Measurements from ENCODE around the gene IKZF4. TPM values are rescaled to one million over a fixed set of nuclear protein-coding genes. Genes with fewer than 3 reads are reported as not detected.
"Not testable (repeated sequence)": the region's sequence is repeated elsewhere in the genome, so short reads cannot be mapped to it uniquely, and the experiment has no call there.

The IKZF4 gene
- total RNA-seq, 4 donors from 2014 or later, result 2.4 to 5.8 (median 3.4) TPM

- TF ChIP-seq, protein P1, sequence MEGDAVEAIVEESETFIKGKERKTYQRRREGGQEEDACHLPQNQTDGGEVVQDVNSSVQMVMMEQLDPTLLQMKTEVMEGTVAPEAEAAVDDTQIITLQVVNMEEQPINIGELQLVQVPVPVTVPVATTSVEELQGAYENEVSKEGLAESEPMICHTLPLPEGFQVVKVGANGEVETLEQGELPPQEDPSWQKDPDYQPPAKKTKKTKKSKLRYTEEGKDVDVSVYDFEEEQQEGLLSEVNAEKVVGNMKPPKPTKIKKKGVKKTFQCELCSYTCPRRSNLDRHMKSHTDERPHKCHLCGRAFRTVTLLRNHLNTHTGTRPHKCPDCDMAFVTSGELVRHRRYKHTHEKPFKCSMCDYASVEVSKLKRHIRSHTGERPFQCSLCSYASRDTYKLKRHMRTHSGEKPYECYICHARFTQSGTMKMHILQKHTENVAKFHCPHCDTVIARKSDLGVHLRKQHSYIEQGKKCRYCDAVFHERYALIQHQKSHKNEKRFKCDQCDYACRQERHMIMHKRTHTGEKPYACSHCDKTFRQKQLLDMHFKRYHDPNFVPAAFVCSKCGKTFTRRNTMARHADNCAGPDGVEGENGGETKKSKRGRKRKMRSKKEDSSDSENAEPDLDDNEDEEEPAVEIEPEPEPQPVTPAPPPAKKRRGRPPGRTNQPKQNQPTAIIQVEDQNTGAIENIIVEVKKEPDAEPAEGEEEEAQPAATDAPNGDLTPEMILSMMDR (IDR thresholded peaks at IDR 0.05), result no peak
- TF ChIP-seq POLR2A (IDR thresholded peaks at IDR 0.05), result no peak
- 84 to 89% methylated on average over 9 of the region's 9 CpGs for WGBS, 2 donors
- intact Hi-C loops (cut with DNase I; ENCODE audit: low total_unique reads), result no loop called here
- no peak for DNase-seq (ENCODE audit: low spot score in 2 of 2)
- H3K4me3 ChIP-seq (ENCODE audit: low read depth, poor library complexity, severe bottlenecking), result no peak overlapping the region
These were observed 25.4 kb downstream of the IKZF4 start for GRCh38 chr12:56046027-56046780.

DNA sequence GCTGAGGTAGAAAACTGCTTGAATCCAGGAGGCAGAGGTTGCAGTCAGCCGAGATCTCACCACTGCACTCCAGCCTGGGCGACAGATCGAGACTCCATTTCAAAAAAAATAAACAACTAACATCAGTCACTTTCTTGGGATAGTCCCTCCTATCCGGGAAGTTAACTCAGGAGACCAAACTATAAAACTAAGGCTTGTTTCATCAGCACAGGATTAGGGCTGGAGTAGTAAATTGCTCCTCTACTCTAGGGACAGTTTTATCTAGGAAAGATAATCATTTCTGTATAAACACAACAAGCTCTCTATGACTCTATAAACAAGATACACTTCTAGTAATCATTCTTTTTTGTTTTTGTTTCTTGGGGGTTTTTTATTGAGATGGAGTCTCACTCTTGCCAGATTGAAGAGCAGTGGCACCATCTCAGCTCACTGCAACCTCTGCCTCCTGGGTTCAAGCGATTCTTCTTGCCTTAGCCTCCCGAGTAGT, 32.6 kb downstream of the IKZF4 start:
- DNase-seq (ENCODE audit: low spot score in 2 of 2), result no peak
- intact Hi-C loops (cut with DNase I; ENCODE audit: low total_unique reads), result no loop called here
- 79 to 84% methylated on average over 6 of the region's 6 CpGs for WGBS, 2 donors
- no peak overlapping the region for H3K4me3 ChIP-seq (ENCODE audit: low read depth, poor library complexity, severe bottlenecking)
- TF ChIP-seq, protein P1 (IDR thresholded peaks at IDR 0.05), result no peak
- TF ChIP-seq POLR2A (IDR thresholded peaks at IDR 0.05), result no peak

DNA sequence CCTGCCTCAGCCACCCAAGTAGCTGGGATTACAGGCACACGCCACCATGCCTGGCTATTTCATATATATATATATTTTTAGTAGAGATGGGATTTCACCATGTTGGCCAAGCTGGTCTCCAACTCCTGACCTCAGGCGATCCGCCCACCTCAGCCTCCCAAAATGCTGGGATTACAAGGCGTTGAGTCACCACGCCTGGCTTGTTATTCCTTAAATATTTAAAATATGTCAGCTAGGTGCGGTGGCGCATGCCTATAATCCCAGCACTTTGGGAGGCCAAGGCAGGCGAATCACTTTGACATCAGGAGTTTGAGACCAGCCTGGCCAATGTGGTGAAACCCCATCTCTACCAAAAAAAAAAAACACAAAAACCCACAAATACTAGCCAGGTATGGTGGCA, 39.1 kb downstream of the IKZF4 start:
- 88 to 90% methylated on average over 8 of the region's 8 CpGs for WGBS, 2 donors
- DNase-seq (ENCODE audit: low spot score in 2 of 2); H3K4me3 ChIP-seq (ENCODE audit: low read depth, poor library complexity, severe bottlenecking); intact Hi-C loops (cut with DNase I; ENCODE audit: low total_unique reads): not testable (repeated sequence)

GRCh38 chr12:56061982-56062381, 41.1 kb downstream of the IKZF4 start:
- no peak for TF ChIP-seq POLR2A (IDR thresholded peaks at IDR 0.05)
- TF ChIP-seq, protein P1 (IDR thresholded peaks at IDR 0.05), result no peak
- no peak overlapping the region for H3K4me3 ChIP-seq (ENCODE audit: low read depth, poor library complexity, severe bottlenecking)
- 71 to 72% methylated on average over 5 of the region's 5 CpGs for WGBS, 2 donors
- intact Hi-C loops (cut with DNase I; ENCODE audit: low total_unique reads), result no loop called here
- no peak for DNase-seq (ENCODE audit: low spot score in 2 of 2)

DNA sequence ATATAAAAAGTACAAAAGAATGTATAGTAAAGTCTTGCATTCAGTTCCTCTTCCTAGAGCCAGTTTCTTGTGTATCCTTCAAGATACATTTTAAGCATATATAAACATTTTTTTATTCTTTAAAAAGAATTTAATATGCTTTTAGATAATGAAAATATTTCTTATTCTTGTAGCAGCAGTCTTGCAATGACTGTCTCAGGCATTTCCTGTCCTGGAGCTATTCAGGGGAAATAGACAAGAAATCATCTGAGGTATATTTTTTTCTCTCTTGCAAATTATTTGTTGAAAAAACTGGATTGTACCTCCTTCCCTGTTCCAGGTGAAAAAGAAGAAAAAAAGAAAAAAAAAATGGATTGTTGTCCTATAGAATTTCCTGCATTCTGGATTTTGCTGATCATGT, 42.2 kb downstream of the IKZF4 start:
- no peak for DNase-seq (ENCODE audit: low spot score in 2 of 2)
- no peak for TF ChIP-seq POLR2A (IDR thresholded peaks at IDR 0.05)
- H3K4me3 ChIP-seq (ENCODE audit: low read depth, poor library complexity, severe bottlenecking), result no peak overlapping the region
- intact Hi-C loops (cut with DNase I; ENCODE audit: low total_unique reads), result no loop called here

DNA sequence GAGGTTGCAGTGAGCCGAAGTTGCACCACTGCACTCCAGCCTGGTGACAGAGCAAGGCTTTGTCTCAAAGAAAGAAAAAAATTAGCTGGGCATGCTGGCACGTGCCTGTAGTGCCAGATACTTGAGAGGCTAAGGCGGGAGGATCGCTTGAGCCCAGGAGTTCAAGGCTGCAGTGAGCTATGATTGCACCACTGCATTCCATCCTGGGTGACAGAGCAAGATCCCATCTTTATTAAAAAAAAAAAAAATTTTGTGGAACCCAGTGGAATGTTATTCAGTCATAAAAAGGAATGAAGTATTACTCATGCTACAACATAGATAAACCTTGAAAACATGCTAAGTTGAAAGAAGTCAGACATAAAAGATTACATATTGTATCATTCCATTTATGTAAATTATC, 50.8 kb downstream of the IKZF4 start:
- intact Hi-C loops (cut with DNase I; ENCODE audit: low total_unique reads), result no loop called here
- TF ChIP-seq, protein P1 (IDR thresholded peaks at IDR 0.05), result no peak
- TF ChIP-seq POLR2A (IDR thresholded peaks at IDR 0.05), result no peak
- H3K4me3 ChIP-seq (ENCODE audit: low read depth, poor library complexity, severe bottlenecking), result no peak overlapping the region
- DNase-seq (ENCODE audit: low spot score in 2 of 2), result no peak
- WGBS, 2 donors, result 64 to 71% methylated on average over 4 of the region's 4 CpGs

GRCh38 chr12:56074396-56074795, 53.6 kb downstream of the IKZF4 start:
- H3K4me3 ChIP-seq (ENCODE audit: low read depth, poor library complexity, severe bottlenecking), result no peak overlapping the region
- no peak for DNase-seq (ENCODE audit: low spot score in 2 of 2)
- 86 to 88% methylated on average over 5 of the region's 5 CpGs for WGBS, 2 donors
- intact Hi-C loops (cut with DNase I; ENCODE audit: low total_unique reads), result no loop called here
- TF ChIP-seq, protein P1 (IDR thresholded peaks at IDR 0.05), result no peak
- no peak for TF ChIP-seq POLR2A (IDR thresholded peaks at IDR 0.05)

GRCh38 chr12:56077966-56078365, 57.1 kb downstream of the IKZF4 start:
- DNase-seq (ENCODE audit: low spot score in 2 of 2); H3K4me3 ChIP-seq (ENCODE audit: low read depth, poor library complexity, severe bottlenecking); intact Hi-C loops (cut with DNase I; ENCODE audit: low total_unique reads): not testable (repeated sequence)
- 83 to 86% methylated on average over 9 of the region's 9 CpGs for WGBS, 2 donors

Measured in lower leg skin (tissue), 4 donors.